NCI-H146 (cell line): Measurements from ENCODE around the gene ARFGEF3.

ENCODE experiments used
- DNase-seq: peaks from one replicate; lab custom pipeline; 2025; lab: John Stamatoyannopoulos, UW

The ARFGEF3 gene

GRCh38 chr6:138241381-138241780 is 79.6 kb downstream of the ARFGEF3 start:
- DNase-seq, result no peak

- no peak for DNase-seq
Observed at GRCh38 chr6:138241934-138242333, 80.2 kb downstream of the ARFGEF3 start.

DNA sequence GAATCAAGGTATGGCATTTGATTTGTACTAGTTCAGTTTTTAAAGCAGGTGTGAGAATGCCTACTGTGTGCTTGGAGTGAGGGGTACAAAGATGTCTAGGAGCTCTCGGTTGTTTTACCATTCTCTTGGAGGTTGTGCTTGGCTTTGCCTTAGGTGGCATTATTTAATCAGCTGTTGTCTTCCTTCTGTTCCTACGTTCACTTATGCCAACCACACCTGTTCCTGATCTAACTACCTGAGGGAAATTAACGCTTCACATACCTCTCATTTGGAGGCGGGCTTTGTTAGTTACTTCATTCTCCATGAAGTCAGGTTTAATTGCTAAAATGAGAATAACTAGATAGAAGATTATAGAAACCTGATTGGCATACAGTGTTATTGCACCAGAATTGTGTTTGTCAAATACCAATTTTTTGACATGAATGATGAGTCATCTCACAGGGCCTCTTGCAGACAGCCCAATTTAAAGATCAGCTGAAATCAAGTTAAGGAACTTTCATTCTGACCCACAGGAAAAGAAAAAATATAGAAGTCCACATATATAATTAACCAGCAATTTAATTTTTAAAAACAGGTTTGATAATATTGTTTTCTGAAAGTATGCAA is 81.4 kb downstream of the ARFGEF3 start:
- peak; percentile 81 for DNase-seq

- no peak for DNase-seq
Observed at GRCh38 chr6:138245751-138246150, 84.0 kb downstream of the ARFGEF3 start.

DNA sequence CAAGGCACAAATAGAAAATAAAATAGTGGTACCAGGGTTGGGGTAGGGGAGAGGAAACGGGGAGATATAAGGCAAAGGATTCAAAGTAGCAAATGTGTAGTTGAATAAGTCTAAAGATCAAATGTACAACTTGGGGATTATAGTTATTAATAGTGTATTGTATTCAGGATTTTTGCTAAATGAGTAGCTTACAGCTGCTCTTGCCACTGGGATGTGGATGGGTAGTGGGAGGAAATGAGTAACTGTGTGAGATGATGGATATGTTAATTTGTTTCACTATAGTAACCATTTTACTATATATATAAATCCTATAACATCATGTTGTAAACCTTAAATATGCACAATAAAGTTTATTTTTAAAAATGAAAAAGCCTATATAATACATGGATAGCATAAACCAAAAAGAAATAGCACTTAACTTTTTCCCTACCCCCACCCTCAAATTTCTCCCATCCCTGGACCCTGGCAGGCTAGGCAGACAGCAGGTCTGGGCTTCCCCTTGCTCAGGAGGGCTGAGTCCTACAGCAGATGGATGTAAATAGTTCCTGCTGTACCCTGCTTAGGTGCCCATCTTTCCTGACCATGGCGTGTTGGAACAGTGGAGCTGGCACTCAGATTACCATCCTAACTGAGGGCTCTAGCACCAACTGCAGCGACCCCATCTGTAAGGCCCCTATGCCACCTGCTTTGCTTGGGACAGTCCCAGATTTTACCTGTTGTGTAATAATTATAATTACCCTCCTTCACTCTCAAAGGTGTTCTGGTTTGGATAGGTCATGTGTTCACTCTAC is 85.1 kb downstream of the ARFGEF3 start:
- DNase-seq, result no peak

DNA sequence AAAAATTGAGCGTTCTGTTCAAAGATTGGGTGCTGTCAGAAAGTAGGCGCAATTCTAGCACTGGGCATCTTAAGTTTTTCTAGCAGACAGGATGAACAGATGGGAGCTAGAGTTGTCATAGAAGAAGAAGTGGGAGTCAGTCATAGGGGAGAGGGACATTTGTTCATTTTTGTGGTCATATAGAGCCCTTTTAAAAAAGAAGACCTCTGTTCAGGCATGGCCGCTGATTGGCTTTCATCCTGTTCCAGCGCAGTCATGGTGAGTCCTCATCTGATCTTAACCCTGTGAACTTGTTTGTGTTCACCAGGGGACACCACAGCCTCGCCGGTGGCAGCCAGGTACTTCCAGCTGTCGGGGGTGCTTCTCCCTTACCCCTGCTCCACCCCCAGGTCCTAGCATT is 86.3 kb downstream of the ARFGEF3 start:
- no peak for DNase-seq

DNA sequence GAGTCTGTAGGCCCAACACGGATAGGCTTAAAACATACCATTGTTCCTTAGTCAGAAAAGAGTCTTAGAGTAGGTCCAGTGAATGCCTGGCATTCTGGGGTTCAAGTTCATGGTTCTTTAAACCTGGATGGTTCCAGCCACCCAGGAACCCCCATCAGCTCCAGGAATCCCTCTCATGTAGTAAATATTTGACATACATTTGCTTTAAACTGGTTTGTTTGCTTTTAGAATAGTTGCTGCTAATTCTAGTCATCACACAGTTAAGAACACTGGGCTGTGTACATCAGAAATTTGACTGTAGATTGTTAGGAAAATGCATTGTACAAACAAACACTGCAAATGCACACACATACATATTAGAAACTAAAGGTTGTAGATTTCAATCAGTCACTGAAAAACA is 87.1 kb downstream of the ARFGEF3 start:
- no peak for DNase-seq

GRCh38 chr6:138250053-138250452 is 88.3 kb downstream of the ARFGEF3 start:
- no peak for DNase-seq

DNA sequence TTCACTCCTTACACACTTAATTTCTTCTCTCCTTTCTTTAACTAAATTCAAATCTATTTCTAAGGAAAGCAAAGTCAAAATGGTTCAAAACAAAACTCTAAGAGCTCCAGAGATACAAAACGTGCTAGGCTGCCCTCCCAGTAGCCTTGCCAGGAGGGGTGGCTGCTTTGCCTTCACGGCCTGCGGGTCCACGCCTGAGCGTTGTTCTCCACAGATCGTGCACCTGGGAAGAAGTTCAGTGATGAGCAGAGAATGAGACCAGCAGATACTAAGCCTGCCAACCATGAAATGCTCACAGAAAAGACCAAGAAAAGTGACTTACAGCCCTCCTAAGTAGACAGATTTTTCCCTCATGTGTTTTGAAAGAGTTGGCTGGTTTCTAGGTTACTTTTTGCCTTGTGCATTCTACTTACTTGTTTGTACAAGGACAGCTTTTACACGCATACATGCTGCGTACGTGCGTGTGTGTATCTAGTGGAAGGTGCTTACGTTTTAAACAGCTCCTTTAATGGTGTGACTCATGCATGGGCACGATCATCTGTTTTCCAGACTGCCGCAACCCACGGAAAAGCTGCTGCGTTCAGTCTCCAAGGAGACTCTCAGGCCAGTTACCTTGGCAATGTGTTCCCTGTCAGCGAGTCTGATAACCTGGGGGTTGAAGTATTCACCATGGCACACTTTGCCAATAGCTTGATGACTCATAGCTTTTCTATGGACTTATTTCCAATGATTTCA is 88.9 kb downstream of the ARFGEF3 start:
- no peak for DNase-seq

DNA sequence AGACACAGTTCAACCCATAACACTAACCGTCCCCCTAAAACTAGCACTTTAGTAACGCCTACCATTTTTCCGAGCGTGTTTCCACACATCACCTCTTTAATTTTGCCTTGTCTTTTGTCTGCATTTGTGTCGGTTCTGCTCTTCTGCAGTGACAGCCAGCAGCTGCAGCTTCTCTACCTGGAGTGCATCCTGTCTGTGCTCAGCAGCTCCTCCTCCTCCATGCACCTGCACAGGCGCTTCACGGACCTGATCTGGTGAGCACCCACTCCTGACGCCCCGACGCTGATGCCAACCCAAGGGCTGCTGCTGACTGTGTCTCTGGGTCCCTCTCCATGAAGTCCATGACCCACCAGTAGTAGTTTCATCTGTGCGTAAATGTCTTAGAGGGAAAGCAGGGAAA is 92.0 kb downstream of the ARFGEF3 start:
- DNase-seq, result no peak

GRCh38 chr6:138255443-138255842 is 93.7 kb downstream of the ARFGEF3 start:
- DNase-seq, result no peak

DNA sequence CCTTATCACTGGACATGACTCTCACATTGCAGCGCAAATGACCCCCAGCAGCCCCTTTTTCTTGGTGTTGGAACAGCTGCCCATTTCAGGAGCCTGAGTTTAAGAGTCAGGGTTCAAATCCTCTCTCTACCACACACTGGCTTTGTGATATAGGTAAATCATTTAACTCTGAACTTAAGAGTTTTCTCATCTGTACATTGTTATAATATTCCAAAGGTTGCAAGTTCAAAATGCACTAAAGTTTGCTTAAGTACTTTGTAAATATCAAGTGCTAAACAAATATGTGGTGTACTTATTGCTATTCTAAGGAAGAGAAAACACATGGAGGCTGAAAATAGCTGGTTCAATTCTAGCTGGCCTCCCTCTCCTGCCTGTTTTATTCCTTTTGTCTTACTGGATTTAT is 95.9 kb downstream of the ARFGEF3 start:
- no peak for DNase-seq

GRCh38 chr6:138258197-138258596 is 96.5 kb downstream of the ARFGEF3 start:
- DNase-seq, result no peak

GRCh38 chr6:138258991-138259390 is 97.3 kb downstream of the ARFGEF3 start:
- DNase-seq, result peak; percentile 13

DNA sequence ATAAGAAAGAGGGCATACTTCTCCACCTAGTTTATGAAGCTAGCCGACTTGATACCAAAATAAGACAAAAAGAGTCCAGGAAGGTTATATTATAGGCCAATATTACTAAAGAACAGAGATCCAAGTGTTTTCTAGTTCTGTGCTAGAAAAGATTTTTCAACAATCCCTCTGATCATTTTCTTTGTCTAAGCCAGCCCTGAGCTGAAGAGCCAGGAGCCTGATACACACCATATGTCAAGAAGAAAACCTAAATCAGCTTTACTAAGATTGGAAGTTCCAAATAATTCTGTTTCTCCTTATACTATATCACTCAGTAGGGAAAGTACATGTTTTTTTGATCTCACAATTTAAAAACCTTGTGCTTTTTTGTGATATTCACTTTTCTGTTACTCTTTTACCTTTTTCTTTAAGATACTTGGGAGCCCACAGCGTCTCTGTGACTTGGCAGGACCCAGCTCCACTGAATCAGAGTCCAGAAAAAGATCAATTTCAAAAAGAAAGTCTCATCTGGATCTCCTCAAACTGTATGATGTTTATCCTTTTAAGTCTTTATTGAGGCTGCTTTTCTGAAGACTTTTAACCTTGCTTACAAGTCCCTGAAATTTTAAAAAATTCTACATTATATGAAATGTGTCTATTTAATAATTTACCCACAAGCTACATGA is 99.5 kb downstream of the ARFGEF3 start:
- no peak for DNase-seq

DNA sequence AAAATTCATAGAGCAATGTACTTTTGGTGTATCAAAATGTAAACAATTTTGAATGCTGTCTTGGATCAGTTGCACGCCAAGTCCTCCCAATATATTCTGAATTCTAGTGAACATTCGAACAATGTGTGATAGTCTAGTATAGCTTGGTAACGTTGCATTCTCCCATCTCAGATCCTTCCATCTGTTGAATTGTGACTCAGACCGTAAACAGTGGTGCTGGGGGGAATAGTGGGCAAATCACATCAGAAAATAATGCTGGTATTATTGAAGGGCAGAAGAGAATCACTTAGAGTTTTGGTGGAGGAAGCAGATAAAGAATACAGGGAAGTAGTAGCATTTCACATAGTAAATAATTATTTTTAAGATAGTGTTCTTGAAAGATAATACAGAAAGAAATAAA is 102.2 kb downstream of the ARFGEF3 start:
- no peak for DNase-seq

- DNase-seq, result no peak
Observed at GRCh38 chr6:138264372-138264880, 102.7 kb downstream of the ARFGEF3 start.

DNA sequence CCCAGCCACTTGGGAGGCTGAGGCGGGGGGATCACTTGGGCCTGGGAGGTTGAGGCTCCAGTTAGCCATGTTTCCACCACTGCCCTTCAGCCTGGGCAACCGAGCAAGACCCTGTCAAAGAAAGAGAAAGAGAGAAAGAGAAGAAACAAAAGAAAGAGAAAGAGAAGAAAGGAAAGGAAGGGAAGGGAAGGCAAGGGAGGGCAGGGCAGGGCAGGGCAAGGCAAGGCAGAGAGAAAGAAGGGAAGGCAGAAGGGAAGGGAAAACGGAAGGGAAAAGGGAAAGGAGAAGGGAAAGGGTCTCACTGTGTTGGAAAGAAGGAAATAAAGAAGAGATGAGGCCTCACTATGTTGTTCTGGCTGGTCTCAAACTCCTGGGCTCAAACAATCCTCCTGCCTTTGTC is 104.4 kb downstream of the ARFGEF3 start:
- DNase-seq, result no peak

DNA sequence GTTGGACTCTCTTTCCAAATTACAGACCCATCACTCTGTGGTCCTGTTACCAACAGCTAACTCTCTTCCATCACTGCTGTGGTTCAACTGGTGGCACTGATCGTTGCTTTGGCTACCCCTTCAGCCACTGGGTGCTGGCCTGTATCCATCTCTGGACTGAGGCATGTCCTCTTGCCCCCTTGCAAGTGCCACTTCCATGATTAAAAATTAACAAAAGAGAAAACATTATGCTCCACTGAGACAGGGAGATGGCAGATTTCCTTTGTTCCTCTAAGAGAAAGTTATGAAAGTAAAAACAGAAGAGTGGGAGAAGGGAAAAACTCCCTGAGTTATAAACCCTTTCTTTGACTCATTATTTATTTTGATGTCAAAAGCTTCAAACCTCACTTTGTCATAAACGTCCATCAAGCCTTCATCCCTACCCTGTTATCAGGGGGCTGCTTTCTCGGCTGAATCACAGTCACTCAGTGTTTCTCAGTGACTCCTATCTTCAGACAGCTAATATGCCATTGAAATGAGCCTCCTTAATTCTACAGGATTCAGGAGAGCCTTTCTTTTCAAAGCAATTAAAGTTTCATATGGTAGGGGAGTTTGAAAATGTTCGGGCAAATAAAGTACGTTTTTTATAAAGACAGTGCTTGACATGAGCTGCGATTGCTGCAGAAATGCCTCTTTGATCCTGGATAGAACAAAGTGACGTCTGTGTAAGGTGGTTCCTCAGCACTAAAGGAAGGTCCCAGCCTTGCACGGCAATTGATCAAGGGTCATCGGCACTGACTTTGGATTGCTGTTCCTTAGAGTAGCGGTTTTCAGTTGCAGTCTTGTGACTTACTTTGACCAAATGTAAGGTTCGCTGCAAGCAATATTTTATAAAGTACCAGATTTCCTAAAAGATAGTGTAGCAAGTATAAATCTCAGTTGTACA is 106.5 kb downstream of the ARFGEF3 start:
- no peak for DNase-seq

DNA sequence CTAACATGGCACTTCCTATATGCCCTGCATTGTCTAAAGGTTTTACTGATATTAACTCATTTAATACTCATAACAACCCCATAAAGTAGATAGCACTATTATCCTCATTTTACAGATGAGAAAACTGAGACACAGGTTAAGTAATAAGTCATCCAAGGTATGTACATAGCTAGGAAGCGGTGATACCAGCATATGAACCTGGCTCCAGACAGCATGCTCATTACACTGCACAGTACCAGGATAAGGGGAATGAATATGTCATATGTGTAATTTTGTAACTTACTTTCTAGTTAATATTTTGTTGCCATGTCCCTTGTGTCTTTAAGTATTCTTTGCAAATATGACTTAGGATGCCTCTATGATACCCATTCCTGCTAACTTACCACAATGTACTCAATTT is 109.7 kb downstream of the ARFGEF3 start:
- no peak for DNase-seq
